TTC549 (cell line): ENCODE data around the gene SLC39A9.

ENCODE experiments used
- FAIRE-seq: peaks from 2 replicates; lab custom pipeline; 2012; peaks lifted over from hg19 to GRCh38; lab: Jason Lieb, UNC

Gene SLC39A9

DNA sequence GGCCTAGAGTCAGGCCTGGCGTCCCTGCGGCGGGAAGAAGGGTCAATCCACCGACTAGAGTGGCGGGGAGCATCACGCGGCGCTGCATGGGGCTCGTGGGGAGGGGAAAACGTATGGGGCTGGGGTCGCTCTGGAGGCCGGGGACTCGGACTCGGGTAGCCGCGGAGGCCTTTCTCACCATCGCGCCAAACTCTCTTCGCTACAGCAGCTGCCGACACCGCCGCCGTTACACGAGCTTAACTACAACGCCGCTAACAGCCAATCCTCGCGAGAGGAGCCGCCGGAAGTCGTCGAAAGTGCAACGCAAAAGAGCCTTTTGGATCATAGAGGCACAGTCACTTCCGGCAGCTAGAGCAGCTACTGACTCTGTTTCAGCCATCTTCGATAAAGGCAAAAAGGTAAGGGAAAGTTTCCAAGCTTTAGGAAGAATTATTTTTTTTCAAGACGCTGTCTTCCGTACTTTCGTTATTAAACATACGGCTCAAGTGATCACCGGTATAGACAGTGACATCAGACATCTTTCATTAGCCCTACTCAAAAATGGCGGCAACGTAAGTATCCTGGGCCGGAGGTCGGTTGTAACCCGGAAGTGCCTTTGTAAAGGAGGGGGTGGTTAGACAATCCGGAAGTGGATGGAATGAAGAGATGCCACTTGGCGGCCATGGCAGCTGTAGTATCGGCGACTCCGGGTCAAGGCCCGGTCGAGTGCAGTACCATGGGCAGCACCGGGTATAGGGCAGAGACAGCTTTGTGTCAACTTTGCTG lies at the start of gene SLC39A9, which contains the start of gene ERH:
Gene SLC39A9 (plus strand): TSS at position 640 of the 765 bp plus-strand sequence. CDS start 678 bp downstream, outside the sequence.
Gene ERH (minus strand): TSS at position 247 of the 765 bp plus-strand sequence. CDS start 66 bp downstream, at position 181.
- peak; percentile 70 for FAIRE-seq

DNA sequence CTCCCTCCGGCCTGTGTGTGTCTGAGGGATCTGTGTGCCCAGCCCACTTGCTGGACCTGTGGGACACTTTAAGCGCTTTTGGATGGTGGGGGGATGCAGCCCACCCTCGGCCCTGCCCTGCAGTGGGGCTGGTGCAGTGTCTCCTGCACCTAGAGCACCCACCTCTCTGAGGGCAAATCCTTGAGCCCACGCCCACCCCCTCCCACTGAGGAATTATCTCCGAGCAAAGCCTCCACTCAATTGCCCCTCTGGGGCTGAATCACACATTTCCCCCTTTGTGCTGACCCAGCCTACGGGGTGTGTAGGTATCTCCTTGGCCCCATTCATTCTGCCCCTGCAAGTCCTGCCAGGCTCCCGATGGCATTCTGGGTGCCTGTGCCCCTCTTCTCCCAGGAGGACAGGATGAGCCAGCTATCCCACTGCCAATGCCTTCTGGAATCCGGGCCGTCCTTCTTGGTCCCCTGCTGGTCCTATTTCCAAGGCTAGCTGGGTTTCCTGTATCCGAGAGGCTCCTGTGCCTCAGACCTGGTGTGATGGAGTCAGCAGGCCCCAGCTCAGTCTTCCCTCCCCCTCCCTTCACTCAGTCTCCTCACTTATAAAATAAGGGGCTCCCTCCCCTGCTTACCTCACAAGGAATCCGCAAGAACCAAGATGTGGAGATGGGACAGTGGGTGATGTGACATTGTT lies 49.3 kb upstream of the SLC39A9 start:
- no peak for FAIRE-seq

GRCh38 chr14:69350892-69351291 lies 47.6 kb upstream of the SLC39A9 start:
- no peak for FAIRE-seq

- no peak for FAIRE-seq
Measured at GRCh38 chr14:69351385-69351784, 47.1 kb upstream of the SLC39A9 start.

GRCh38 chr14:69351911-69352310 lies 46.6 kb upstream of the SLC39A9 start:
- no peak for FAIRE-seq

DNA sequence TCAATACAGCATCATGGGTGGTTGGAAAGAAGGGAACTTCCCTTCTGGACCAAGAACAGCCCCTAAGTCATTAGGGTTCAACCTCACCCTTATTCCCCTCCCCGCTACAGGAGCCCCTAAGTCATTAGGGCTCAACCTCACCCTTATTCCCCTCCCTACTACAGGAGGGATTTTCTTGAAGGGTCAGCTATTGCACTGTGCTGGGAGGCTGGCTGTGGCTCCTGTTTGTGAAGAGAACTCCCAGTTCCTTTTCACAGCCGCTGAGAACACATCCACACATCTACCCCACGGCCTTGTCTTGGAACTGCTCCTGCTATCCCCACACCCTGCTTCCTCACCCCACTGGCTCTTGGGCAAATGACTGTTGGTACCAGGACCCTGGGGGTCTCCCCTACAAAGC lies 45.3 kb upstream of the SLC39A9 start:
- FAIRE-seq, result no peak

DNA sequence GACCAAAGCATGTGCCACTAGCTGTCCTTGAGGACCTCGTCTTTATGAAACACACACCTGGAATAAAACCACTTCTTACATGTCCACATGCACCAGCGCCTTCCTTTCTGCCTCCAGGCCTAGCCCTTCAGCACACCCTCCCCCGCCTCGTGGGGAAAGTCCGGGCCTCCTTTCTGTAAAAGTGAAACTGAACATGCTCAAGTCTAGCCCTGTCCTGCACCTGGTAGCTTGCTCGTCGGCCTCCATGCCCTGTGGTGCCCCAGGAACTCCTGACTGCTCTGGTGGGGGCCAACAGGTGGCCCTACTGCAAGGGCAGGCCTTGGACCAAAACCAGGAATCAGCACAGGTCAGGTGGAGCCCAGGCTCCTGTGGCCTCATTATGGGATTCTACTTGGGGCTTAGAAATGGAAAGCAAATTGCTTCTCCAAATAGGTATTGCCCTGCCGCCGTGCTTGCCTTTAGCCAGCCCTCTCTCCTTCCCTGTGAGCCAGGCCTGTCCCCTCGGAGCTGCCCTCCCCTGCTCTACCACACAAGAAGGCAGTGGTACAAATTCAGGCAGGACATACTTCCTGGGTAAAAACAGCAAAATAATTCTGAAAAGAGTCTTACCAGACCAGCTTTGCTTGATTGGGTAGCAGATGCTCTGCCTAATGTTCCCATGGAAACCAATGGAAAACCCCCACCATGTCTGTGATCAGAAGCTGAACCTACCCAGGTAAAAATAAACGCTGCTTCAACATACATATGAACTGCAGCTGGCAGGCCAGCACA lies 43.9 kb upstream of the SLC39A9 start:
- no peak for FAIRE-seq

DNA sequence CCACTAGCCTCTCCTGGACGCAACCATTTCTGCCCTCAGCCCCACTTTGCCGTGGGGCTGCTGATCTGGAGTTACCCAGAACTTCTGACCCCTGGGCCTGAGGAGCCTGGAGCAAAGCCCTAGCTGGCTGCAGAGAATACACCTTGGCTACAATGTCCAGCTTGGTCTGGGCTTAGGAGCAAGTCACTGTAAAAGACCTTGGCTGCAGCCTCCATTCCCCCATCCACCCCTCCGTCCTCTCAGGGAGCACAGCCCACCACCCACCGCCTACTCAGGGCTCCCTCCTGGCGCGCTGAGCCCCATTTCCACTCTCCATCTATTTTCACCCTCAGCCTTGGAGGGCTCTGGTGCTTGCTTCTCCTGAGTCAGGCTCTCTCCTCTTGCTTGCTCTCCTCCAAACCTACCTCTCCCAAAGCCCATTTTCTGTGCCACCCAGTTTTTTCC lies 43.3 kb upstream of the SLC39A9 start:
- no peak for FAIRE-seq

DNA sequence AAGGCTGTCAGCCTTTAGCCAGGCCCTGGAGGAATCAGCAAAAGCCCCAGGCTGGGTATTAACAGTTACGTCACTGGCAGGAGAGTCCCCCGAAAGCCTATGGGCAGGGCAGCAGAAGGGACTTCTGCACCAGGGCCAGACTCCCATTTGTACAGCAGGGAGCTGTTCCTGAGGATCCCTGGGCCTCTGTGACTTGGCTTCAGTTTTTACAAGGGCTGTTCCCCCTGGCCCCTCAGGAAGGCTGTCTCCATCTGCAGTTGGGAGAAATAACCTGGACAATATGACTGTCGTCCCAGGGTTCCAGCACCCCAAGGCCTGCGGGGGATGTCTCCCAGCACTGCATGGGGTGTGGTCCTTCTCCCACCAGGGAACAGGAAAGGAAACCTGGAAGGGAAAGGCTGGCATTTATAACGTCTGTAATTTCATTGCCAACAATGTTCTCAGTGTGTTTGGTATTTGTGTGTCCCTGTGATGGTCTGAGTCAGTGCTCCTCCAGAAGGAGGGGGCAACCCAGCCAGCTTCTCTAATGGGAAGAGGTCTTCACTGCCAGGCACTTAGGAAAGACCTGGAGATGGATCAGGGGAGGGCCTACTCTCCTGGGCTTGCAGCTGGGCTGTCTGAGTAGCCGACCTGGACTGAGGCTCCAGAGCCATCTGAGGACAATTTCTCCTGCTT lies 42.7 kb upstream of the SLC39A9 start:
- FAIRE-seq, result no peak

DNA sequence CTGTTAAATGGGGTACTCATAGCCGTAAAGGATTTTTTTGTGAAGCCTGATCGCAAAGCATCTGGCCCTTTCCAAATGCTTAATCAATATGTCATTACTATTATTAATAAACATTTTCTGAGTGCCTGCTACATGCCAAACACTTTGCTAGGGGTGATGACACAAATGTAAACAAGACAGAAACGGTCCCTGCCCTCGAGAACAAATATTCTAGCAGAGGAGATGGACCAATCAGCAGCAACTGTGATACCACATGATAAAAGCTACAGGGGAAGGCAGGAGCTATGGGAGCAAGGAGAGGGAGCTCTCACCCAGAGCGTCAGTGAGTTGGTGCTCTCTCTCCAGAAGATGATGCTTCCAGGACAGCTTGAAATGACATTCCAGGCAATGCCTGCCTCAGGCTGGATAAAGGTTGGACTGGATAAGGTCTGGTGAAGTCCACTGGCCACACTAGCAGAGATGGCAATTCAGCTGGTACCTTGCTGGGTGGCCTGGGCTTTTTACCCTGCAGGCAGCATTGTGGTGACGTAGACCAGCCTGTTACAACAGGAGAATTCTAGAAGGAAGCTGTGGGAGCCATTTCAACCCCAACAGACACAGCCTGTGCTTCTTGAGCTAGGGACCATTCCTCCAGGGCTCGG lies 41.5 kb upstream of the SLC39A9 start:
- no peak for FAIRE-seq

GRCh38 chr14:69357544-69358200 lies 40.8 kb upstream of the SLC39A9 start:
- no peak for FAIRE-seq

GRCh38 chr14:69358233-69358963 lies 40.1 kb upstream of the SLC39A9 start:
- no peak for FAIRE-seq

- FAIRE-seq, result no peak
Measured at GRCh38 chr14:69358966-69359365, 39.5 kb upstream of the SLC39A9 start.

DNA sequence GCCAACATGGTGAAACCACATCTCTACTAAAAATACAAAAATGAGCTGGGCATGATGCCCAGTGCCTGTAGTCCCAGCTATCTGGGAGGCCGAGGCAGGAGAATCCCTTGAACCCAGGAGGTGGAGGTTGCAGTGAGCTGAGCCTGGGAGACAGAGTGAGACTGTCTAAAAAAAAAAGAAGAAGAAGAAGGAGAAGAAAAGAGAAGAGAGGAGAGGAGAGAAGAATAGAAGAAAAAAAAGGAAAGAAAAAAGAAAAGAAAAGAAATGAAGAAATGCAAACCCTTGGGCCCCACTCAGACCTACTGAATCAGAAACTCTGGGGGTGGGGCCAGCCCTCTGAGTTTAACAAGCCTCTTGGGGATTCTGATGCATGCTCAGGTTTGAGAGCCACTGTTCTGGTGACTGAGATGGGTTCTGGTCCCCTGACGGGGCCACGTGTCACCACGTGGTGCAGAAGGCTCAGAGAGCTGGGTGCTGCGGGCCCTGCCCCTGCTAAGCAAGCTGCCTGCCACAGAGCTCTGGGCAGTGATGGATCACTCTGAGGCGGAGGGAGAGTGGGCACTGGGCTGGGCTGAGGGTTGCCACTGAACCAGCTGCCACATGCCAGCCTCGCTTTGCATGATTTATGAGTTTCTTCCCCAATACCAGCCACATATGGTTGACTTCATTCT lies 37.9 kb upstream of the SLC39A9 start:
- no peak for FAIRE-seq

DNA sequence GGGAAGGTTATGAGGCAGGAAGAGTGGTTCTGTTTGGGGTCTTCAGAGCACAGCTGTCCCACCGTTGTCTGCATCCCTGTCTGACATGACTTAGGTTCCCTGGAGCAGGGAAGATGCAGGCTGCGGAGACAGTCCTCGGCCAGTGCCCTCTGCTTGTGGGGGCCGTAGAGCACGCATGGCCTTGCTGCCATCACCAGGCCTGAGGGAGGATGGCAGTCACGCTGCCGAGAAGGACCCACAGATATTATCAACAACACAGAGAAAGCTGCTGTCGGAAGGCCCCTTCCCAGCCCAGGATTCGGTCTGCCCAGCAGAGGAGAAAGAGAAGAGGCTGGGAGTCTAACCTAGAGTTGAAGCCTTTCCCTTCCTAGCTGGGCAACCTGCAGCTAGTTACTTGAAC lies 35.4 kb upstream of the SLC39A9 start:
- no peak for FAIRE-seq

DNA sequence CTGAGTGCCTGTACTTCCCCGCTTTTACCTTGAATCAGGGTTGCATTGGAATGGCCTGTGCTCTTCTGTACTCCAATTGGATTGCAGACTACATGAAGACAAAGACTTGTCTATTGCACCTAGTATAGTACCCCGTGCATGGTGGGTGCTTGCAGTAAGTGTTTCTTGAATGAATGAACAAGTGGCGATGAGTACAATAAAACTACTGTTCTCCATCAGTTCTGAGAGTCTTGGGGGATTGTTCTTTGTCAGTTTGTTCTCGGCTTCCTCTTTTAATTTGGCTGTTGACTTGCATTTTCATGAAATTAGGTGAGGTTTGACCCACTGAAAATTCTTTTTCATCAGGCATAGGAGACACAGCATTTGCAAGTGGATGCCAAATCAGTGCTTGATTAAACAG lies 34.5 kb upstream of the SLC39A9 start:
- no peak for FAIRE-seq

DNA sequence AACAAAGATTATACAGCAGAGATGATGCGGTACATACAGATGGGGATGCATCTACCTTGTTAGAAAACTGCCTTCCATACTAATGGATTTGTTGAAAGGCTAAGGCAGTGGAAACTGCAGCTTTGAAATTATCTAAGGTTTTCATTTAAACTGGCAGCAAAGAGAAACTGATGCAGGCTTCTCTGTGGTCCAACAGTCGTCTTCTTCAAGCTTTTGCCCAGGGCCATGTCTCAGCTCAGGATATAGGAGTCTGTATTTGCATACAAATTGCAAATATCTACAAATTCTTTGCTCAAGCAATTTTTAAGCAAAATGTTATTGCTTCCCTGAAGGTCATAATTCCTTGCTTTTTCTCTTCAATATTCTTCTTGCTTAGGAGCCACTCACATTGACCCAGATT lies 34.1 kb upstream of the SLC39A9 start:
- no peak for FAIRE-seq

- FAIRE-seq, result no peak
Measured at GRCh38 chr14:69366069-69366468, 32.4 kb upstream of the SLC39A9 start.

DNA sequence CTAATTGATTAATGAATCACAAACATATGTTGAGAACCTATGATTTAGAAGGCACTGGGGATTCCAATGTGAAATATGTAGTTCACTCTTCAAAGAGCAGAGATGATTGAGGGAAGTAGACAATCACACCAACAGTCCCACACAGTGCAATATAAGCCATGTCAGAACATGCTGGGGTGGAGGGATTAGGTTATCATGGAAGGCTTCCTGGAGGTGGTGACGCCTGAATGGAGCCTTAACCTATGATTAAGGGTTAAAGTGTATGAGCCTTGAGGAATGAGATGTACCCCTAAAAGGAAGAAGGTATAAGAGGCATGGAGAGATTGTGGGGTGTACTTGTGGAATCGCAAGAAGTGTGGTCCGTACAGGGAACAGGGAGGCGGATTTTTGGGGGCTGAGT lies 31.7 kb upstream of the SLC39A9 start:
- FAIRE-seq, result no peak

DNA sequence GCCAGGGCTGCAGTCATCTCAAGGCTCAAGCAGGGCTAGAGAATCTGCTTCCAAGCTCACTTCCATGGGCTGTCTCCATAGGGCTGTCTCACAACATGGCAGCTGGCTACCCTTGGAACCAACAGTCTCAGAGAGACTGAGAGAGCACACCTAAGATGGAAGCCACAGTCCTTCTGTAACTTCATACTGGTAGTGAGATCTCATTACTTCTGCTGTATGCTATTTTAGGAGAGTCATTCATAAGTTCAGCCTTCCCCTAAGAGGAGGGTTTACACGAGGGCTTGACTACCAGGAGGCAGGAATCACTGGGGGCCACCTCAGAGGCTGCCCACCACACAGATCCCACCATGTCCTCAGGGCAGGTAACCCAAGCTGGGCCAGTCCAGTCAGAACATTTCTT lies 30.1 kb upstream of the SLC39A9 start:
- FAIRE-seq, result no peak
